ENCODE measurements around the gene TOB1. TPM values are rescaled to one million over a fixed set of nuclear protein-coding genes. Genes with fewer than 3 reads are reported as not detected.

TOB1 gene
- total and polyA plus RNA-seq, 9 of the 15 experiments (the other 6 are each of a cell fraction or from before 2014, with no cell fraction given), result 4.8 to 63.7 (median 13.2) TPM

- intact Hi-C loops (cut with micrococcal nuclease), result loop anchor here (5.0 kb wide), 1 partner anchor 302 kb away; the partner anchor contains the start of gene NME1
- Histone ChIP-seq H3K79me2 (ENCODE audit: control insufficient read depth, insufficient read depth, low read length) (no peaks in the 10 kb centered on the region), H3K9ac (ENCODE audit: insufficient read depth in 1 of 2, low read depth in 2 of 2, low read length in 2 of 2) (no peak overlapping the region), H3K9me3 (replicated peaks; ENCODE audit: control insufficient read depth, insufficient read depth, low read depth, low read length) (peaks cover 2% of the 10 kb centered on the region; the same call in 1 of the 2 replicates), H3K36me3 (ENCODE audit: control insufficient read depth, insufficient read depth, low read length) (no peaks in the 10 kb centered on the region), H3K4me3 (no peak overlapping the region), H3K4me1 (replicated peaks in 1 of 2; ENCODE audit: control insufficient read depth in 2 of 2, insufficient read depth in 2 of 2, low read length in 2 of 2) (peaks cover 3 to 16% of the 10 kb centered on the region in 2 experiments; a peak in 3 of 5 replicates), H3K27ac (ENCODE audit: extremely low read depth, low read depth, low read length) (no peak overlapping the region), H2AFZ (ENCODE audit: low read depth, low read length) (peak overlapping the region; percentile 5; the same call in 1 of the 2 replicates), H4K20me1 (replicated peaks; ENCODE audit: control insufficient read depth, insufficient read depth, low read length) (no peaks in the 10 kb centered on the region), H3K9me1 (ENCODE audit: control insufficient read depth, insufficient read depth, low read length) (no peaks in the 10 kb centered on the region), H3K27me3 (ENCODE audit: control insufficient read depth in 2 of 2, insufficient read depth in 2 of 2, low read length in 2 of 2) (no peaks in the 10 kb centered on the region), H3K4me2 (ENCODE audit: insufficient read depth, low read length) (no peak overlapping the region)
- FAIRE-seq, result no peak
- DNase-seq (ENCODE audit: extremely low read depth in 1 of 4, low spot score in 3 of 4), result no peak
- BruUV-seq (replicated peaks), result no TSS peak
- TF ChIP-seq BCOR (IDR thresholded peaks at IDR 0.05), result peak; percentile 56
- TF ChIP-seq ADNP (tag; IDR thresholded peaks at IDR 0.05), result 0 out of 2 replicates have a peak, but pooled peaks have one; percentile 22
- TF ChIP-seq RBM25 (IDR thresholded peaks at IDR 0.05; ENCODE audit: low read depth, low read length, severe bottlenecking), result peak; percentile 64
- no peak for TF ChIP-seq PTBP1 (IDR thresholded peaks at IDR 0.05; ENCODE audit: low read depth, low read length)
- TF ChIP-seq ESRRA (IDR thresholded peaks at IDR 0.05; ENCODE audit: borderline replicate concordance, low read depth), result no peak
- in situ Hi-C loops (cut with MboI), result no loop called here
- 49% methylated on average over 7 of the region's 7 CpGs for WGBS (ENCODE audit: insufficient coverage, low coverage, missing lambda C conversion rate)
- ChIA-PET POLR2A (interaction anchor here (8.4 kb wide), 1 partner anchor 13 kb away, joined by 146 read pairs; the partner anchor contains the start of gene TOB1), CTCF (ENCODE audit: low intra/inter-chr PET ratio) (interaction anchor here (3.3 kb wide), 1 partner anchor 106 kb away, joined by 26 read pairs; no protein-coding TSS in a partner anchor)
- no peak for ATAC-seq
Observed at GRCh38 chr17:50850640-50851039, 15.5 kb downstream of the TOB1 start.

GRCh38 chr17:50848711-50849110, 17.4 kb downstream of the TOB1 start:
- POLR2A ChIA-PET, result interaction anchor here (0.6 to 8.4 kb wide), 2 partner anchors 15 to 63 kb away, joined by 3 to 146 read pairs; partner anchors contain the start of gene TOB1
- intact Hi-C loops (cut with micrococcal nuclease), result no loop called here
- TF ChIP-seq ZNF431 (CRISPR knock-in tag; IDR thresholded peaks at IDR 0.05), result peak; percentile 98
- no peak for TF ChIP-seq EZH2 (IDR thresholded peaks at IDR 0.05; ENCODE audit: borderline replicate concordance, low read depth, low read length)
- TF ChIP-seq SRF (CRISPR knock-in tag; IDR thresholded peaks at IDR 0.05), result no peak
- TF ChIP-seq RBM22 (IDR thresholded peaks at IDR 0.05; ENCODE audit: low read depth, low read length, poor library complexity, severe bottlenecking), result no peak
- TF ChIP-seq ATF7 (IDR thresholded peaks at IDR 0.05), result no peak
- TF ChIP-seq ZMIZ1 (IDR thresholded peaks at IDR 0.05; ENCODE audit: low read depth in 2 of 2, low read length in 2 of 2), result no peak
- TF ChIP-seq RBM39 (optimal IDR thresholded peaks at IDR 0.05; ENCODE audit: low read depth, low read length), result no peak

More at GRCh38 chr17:50848711-50849110, 17.4 kb downstream of the TOB1 start:
- WGBS (ENCODE audit: insufficient coverage, low coverage, missing lambda C conversion rate), result 17% methylated on average over 2 of the region's 2 CpGs
- Histone ChIP-seq H3K4me2 (ENCODE audit: insufficient read depth, low read length) (no peak overlapping the region), H3K4me1 (replicated peaks in 1 of 2; ENCODE audit: control insufficient read depth in 2 of 2, insufficient read depth in 2 of 2, low read length in 2 of 2) (peaks cover 3 to 15% of the 10 kb centered on the region in 2 experiments; a peak in 3 of 5 replicates), H3K9me3 (replicated peaks; ENCODE audit: control insufficient read depth, insufficient read depth, low read depth, low read length) (peaks cover 2% of the 10 kb centered on the region; the same call in 1 of the 2 replicates), H3K4me3 (no peak overlapping the region), H3K9ac (ENCODE audit: insufficient read depth in 1 of 2, low read depth in 2 of 2, low read length in 2 of 2) (no peak overlapping the region), H3K36me3 (ENCODE audit: control insufficient read depth, insufficient read depth, low read length) (no peaks in the 10 kb centered on the region), H3K9me1 (ENCODE audit: control insufficient read depth, insufficient read depth, low read length) (no peaks in the 10 kb centered on the region), H3K27me3 (ENCODE audit: control insufficient read depth in 2 of 2, insufficient read depth in 2 of 2, low read length in 2 of 2) (no peaks in the 10 kb centered on the region), H3K27ac (ENCODE audit: extremely low read depth, low read depth, low read length) (no peak overlapping the region; the same call in 2 of the 3 replicates), H4K20me1 (replicated peaks; ENCODE audit: control insufficient read depth, insufficient read depth, low read length) (no peaks in the 10 kb centered on the region), H2AFZ (ENCODE audit: low read depth, low read length) (no peak overlapping the region), H3K79me2 (ENCODE audit: control insufficient read depth, insufficient read depth, low read length) (no peaks in the 10 kb centered on the region)
- CTCF ChIA-PET (ENCODE audit: low intra/inter-chr PET ratio), result no interaction called here
- ATAC-seq (no peak), DNase-seq (ENCODE audit: extremely low read depth in 1 of 4, low spot score in 3 of 4) (no peak), FAIRE-seq (no peak)
- in situ Hi-C loops (cut with MboI), result no loop called here
- no TSS peak for BruUV-seq (replicated peaks)

Data from K562 (cell line).